ENCODE data around the gene MOB3B.

DNA sequence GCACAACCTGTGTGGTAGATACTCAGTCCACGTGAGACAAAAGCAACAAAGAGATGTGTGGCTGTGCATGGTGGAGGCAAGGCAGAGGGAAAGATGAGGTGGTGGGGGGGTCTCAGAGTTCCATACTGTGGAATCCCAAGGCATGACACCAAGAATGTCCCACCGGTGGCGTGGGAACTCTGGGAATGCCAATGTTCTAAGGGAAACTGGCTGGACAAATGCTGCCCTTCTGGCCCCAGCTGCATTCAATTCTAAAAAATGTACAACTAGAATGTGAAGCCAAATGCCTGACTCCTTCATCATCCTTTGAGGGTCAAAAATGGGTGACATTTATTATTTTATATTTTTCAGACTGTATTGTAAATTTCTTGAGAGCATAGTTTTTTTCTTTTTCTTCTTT, 174.4 kb downstream of the MOB3B start:
- TF ChIP-seq, protein P1, sequence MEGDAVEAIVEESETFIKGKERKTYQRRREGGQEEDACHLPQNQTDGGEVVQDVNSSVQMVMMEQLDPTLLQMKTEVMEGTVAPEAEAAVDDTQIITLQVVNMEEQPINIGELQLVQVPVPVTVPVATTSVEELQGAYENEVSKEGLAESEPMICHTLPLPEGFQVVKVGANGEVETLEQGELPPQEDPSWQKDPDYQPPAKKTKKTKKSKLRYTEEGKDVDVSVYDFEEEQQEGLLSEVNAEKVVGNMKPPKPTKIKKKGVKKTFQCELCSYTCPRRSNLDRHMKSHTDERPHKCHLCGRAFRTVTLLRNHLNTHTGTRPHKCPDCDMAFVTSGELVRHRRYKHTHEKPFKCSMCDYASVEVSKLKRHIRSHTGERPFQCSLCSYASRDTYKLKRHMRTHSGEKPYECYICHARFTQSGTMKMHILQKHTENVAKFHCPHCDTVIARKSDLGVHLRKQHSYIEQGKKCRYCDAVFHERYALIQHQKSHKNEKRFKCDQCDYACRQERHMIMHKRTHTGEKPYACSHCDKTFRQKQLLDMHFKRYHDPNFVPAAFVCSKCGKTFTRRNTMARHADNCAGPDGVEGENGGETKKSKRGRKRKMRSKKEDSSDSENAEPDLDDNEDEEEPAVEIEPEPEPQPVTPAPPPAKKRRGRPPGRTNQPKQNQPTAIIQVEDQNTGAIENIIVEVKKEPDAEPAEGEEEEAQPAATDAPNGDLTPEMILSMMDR (IDR thresholded peaks at IDR 0.05), result no peak
- TF ChIP-seq POLR2A (IDR thresholded peaks at IDR 0.05), result no peak
